GM18499 (cell line): Measurements from ENCODE around the gene DYNC1H1.
A peak's percentile ranks its signal among the peaks of the same experiment; 100 is the strongest.

Experiments
- ATAC-seq: cut with Tn5 transposase; IDR thresholded peaks from one replicate; pipeline ENCODE4 v1.9.1; 2021; ENCODE audit warnings: moderate number of reproducible peaks; ENCODE audit not compliant: insufficient read depth, unreplicated experiment

Gene DYNC1H1

DNA sequence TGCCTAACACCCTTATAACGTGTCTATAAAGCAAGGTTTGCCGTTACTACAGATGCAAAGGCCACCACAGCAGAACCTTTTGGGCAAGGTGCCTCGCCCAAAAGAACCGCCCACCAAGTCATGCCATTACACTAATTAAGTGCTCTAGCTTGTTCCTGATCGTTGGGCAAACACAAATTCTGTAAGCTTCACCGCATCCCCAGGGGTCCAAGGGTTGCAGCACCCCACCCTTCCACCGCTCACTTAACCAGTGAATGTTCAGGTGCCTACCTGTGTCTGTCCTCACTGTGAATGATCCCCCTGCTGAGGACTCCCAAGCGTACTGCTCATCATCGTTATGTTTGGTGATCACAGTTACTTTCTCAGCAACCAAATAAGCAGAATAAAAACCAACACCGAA is 121.1 kb downstream of the DYNC1H1 start:
- no peak for ATAC-seq

- ATAC-seq = peak; percentile 14
Measured at GRCh38 chr14:102085948-102086708, 121.8 kb downstream of the DYNC1H1 start.

GRCh38 chr14:102086709-102086971 is 122.3 kb downstream of the DYNC1H1 start:
- no peak for ATAC-seq

DNA sequence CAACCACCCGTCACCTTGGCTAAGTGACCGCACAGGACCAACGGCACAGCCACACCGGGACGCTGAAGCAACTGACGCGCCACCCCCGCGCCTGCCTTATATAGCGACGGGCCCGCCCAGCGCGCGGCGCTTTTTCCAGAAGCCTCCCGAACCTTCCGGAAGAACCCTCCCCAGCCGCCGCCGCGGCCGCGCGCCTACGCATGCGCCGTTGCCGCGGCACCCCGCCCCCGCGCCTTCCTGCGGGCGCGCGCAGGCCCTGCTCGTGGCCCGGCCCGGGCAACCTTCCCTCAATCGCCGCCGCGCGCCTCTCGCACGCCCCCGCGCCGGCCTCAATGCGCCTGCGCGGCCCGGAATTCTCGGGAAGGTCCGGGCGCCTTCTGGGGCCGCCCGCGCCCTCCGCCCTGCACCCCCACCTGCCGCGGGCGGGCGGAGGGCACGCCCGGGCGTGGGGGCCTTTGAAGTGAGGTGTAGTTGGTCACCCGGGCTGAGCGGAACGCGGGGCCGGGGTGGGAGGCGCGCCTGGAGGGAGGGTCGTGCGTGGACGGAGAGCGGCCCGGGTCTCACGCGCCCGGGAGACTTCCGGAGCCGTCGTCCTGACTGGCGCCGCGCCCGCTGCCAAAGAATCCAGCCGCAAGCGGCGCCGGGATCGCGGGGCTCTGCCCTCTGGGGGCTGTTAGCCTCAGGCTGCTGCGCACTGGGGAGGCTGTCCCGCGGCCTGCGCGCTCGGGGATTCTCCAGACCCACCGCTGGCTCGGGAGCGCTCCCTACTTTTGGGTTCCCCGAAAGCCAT is 122.8 kb downstream of the DYNC1H1 start, which contains the start of gene HSP90AA1:
Gene HSP90AA1 (minus strand): TSS at position 73 of the 790 bp plus-strand sequence. CDS start 666 bp downstream, outside the sequence.
- peak; percentile 42 for ATAC-seq

DNA sequence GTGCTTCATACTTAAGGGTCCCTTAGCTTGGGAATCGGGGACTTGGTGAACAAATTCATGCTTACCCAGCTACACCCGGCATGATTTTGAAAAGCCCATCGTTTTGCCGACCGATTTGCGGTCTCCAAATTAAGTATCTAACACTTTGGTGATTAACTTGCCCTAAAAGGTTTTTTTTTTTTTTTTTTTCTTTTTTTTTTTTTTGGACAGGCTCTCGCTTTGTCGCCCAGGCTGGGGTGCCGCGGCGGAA is 123.3 kb downstream of the DYNC1H1 start:
- ATAC-seq = no peak

- no peak for ATAC-seq
Measured at GRCh38 chr14:102088012-102088792, 123.8 kb downstream of the DYNC1H1 start.

- ATAC-seq = no peak
Measured at GRCh38 chr14:102089621-102090343, 125.4 kb downstream of the DYNC1H1 start.

DNA sequence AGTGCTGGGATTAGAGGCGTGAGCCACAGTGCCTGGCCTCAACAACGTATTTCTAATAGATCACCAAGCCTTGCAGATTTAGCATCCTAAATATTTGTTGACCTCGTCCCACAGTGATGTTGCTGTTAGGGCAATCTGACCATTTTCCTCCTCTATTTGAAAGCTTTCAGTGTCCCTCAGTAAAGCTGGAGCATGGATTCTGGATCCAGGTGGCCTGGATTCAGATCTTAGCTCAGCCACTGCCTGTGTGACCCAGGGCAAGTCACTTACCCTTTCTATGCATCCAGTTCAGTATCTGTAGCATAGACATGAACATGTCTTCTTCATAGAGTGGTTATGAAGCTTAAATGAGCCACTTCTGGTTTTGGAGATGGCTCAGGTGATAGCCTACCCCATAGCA is 126.3 kb downstream of the DYNC1H1 start:
- no peak for ATAC-seq

GRCh38 chr14:102092806-102093205 is 128.4 kb downstream of the DYNC1H1 start:
- no peak for ATAC-seq

DNA sequence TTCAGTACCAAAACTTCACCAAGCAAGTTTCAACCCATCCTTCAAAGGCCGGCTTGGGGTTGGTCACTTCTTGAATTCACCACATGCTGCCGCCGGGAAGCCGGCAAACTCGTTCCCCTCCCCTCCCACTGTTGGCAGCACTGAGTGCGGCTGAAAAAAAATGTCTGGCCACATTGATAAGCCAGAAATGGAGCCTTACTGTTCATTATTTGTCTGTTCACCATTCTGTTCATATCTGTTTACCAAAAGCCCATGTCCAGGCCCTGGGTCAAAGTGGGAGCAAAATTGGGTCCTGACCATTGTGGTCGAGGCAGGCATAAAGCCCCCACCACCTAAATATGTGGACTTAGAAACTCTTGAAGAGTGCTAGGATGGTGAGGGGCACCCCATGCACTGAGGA is 129.7 kb downstream of the DYNC1H1 start:
- ATAC-seq = no peak

DNA sequence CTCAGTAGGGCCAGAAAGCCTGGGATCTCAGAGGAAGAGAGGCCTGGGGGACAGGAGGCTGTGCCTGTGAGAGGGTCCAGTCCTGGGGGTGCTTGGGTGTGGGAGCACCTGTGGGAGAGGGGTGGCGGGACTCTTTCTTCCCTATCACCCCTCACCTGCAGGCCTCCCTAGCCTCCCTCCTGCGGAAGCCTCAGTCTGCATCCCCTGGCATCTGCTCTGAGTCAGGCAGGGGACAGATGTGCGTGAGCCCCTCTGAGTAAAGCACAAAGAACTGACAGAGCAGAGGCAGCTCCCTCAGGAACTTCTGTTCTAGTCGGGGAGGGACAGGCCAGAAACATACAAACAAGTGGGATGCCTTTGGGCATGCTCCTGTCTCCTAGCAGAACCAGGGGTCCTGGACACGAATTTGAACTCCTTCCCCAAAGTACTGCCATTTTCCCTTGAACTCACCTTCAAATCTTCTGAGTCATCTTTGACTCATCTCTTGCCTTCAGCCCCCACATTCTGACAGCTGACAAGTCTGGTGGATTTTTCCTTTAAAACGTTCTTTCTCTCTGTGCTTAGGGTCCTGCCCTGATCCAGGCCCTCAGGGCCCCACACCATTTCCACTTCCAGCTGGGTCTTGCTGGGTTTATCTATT is 131.0 kb downstream of the DYNC1H1 start:
- no peak for ATAC-seq

- no peak for ATAC-seq
Measured at GRCh38 chr14:102095871-102096568, 131.6 kb downstream of the DYNC1H1 start.

DNA sequence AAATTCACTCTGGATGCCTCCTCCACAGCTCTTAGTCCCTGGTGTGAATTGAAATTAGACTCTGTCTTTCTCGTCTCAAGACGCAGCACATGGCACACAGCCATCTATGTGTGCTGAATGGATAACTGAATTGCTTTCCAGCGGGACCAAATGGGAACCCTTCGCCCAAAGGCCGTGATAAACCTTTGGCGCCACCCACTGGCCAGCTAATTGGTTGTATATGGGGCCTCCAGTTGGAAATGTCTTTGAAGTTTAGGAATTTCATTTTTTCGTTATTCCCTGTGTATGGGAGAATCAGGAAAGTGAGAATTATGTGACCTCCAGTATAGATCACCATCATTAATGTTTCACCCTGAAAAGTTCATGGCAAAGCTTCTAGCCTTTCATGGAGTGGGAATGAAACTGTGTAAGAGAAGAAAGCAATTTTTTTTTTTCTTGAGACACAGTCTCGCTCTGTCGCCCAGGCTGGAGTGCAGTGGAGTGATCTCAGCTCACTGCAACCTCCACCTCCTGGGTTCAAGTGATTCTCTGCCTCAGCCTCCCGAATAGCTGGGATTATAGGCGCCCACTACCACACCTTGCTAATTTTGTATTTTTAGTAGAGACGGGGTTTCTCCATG is 132.3 kb downstream of the DYNC1H1 start:
- ATAC-seq = no peak

- no peak for ATAC-seq
Measured at GRCh38 chr14:102097441-102098135, 133.2 kb downstream of the DYNC1H1 start.

- ATAC-seq = no peak
Measured at GRCh38 chr14:102103062-102103695, 138.8 kb downstream of the DYNC1H1 start.

- ATAC-seq = no peak
Measured at GRCh38 chr14:102105369-102105768, 141.0 kb downstream of the DYNC1H1 start.
